IPS-18a (cell line): Measurements from ENCODE around the gene WNT10A.

Experiments used
- H3K27ac ChIP-seq: one replicate; pipeline ENCODE4 v1.5.1; 2013; ENCODE audit warnings: low read length
- H3K27me3 ChIP-seq: one replicate; pipeline ENCODE4 v1.6.1; 2013; ENCODE audit warnings: mild to moderate bottlenecking, low read length; ENCODE audit not compliant: control insufficient read depth, insufficient read depth
- H3K36me3 ChIP-seq: one replicate; pipeline ENCODE4 v1.6.1; 2013; ENCODE audit warnings: low read depth, low read length; ENCODE audit not compliant: control insufficient read depth
- H3K4me1 ChIP-seq: one replicate; pipeline ENCODE4 v1.6.1; 2013; ENCODE audit warnings: low read depth, low read length; ENCODE audit not compliant: control insufficient read depth
- H3K4me3 ChIP-seq: one replicate; pipeline ENCODE4 v1.5.1; 2013; ENCODE audit warnings: low read length
- H3K9ac ChIP-seq: one replicate; pipeline ENCODE4 v1.6.1; 2013; ENCODE audit warnings: mild to moderate bottlenecking, low read length, moderate library complexity
- H3K9me3 ChIP-seq: one replicate; pipeline ENCODE4 v1.6.1; 2013; ENCODE audit warnings: low read depth, low read length; ENCODE audit not compliant: control insufficient read depth

WNT10A gene

DNA sequence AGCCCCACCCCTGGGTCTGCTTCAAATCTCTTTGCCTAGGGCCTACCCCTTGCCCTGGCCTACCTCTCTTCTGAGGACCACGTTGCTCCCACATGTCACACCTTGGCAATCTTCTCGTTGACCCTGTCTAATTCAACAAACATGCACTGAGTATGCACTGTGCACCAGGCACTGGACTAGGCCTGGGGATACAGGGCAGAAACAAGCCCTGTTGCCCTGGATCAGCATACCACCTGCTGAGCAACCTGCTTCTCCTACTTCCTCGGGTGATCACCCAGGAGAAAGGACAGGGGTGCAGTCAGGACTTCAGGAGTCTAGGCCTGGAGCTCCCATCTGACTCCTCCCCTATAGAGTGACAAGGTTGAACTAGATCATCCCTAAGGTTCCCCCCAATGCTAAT lies 9.7 kb downstream of the WNT10A start:
- H3K4me1 ChIP-seq = peaks cover 8% of the 10 kb centered on the region

DNA sequence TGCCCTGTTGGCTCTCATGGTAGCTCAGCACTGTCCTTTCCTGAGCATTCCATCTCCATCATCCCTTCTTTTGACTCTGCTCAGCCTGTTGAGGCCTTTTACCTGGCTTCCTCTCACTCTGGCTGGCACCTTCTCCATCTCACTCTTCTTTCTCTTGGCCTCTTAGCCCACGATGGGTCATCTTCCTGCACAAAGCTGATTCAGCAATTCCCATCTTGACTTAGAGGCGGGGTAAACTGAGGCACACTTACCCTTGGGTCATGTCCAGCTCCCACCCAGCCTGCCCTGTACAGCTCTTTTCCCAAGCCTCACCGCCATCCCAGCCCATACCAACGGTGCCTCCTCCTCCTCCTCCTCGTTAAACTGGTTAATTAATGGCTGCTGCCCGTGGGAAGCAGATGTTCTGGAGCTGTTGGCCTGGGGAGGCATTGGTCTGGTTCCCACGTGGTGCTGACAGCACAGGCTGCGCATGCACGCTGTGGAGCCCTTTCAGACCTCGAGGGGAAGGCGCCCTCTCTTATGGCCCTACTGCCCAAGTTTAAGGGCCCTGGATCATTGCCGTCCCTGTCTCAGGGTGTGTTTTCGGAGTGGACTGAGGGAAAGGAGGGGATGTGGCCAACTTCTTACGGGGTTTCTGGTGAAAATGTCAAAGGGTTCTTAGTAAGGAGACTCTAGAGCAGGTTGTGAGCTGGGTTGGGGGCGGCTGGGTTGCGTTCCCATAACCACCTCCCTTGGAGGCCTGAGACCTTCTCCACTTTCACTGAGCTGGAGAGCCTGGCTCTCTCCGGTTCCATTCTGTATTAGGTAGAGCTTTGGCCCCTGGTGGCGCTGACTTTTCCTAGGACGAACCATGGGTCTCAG lies 10.9 kb downstream of the WNT10A start:
- Histone ChIP-seq H3K4me3 (no peak overlapping the region), H3K9ac (no peak overlapping the region), H3K27ac (no peak overlapping the region), H3K4me1 (peaks cover 18% of the 10 kb centered on the region), H3K36me3 (no peaks in the 10 kb centered on the region), H3K27me3 (peaks cover 98% of the 10 kb centered on the region), H3K9me3 (no peaks in the 10 kb centered on the region)

More for the DNA sequence above, 9.7 kb downstream of the WNT10A start:
- Histone ChIP-seq H3K36me3 (no peaks in the 10 kb centered on the region), H3K27ac (no peak overlapping the region), H3K9ac (no peak overlapping the region), H3K9me3 (no peaks in the 10 kb centered on the region), H3K4me3 (no peak overlapping the region), H3K27me3 (peaks cover 96% of the 10 kb centered on the region)

- H3K9me3 ChIP-seq = no peaks in the 10 kb centered on the region
- no peak overlapping the region for H3K9ac ChIP-seq
- peaks cover 22% of the 10 kb centered on the region for H3K4me1 ChIP-seq
- H3K27ac ChIP-seq = no peak overlapping the region
- H3K4me3 ChIP-seq = peak overlapping the region; percentile 36
- H3K36me3 ChIP-seq = no peaks in the 10 kb centered on the region
- H3K27me3 ChIP-seq = peaks cover 98% of the 10 kb centered on the region
These were observed 12.2 kb downstream of the WNT10A start for GRCh38 chr2:218892693-218893348.

DNA sequence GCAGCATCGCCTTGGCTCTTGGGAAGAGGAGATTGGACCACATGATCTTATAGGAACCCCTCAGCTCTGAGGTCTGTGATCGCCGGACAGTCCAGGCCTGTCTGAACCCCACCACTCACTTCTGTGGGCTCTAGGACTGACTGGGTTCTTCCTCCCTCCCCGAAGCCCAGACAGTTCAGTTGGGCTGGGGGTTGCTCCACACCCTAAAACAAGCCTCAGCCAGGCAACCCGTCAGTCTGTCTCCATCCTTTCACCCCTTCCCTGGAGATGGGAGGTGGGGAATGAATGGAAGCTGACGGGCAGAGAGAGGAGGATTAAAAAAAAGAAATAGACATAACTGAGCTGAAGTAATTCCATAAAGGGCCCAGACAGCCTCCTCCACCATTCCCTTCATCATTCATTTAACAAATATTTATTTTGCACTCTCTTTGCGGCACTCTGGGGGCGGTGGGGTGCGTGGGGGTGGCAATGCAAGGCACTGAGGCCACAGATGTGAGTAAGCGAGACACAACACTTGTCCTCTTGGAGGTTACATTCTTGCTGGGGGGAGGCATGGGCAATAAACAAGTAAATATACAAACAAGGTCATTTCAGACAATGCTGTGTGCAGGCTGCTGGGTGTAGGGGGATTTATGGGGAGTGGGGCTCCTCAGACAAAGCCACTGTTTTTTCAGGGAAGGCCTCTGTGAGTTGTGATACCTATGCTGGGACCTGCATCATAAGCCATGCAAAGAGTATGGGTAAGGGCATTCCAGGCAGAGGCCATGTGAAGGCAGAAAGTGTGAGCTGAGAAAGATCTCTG lies 12.9 kb downstream of the WNT10A start:
- H3K27me3 ChIP-seq = peaks cover 98% of the 10 kb centered on the region
- H3K9ac ChIP-seq = no peak overlapping the region
- peak overlapping the region; percentile 36 for H3K4me3 ChIP-seq
- peaks cover 24% of the 10 kb centered on the region for H3K4me1 ChIP-seq
- no peak overlapping the region for H3K27ac ChIP-seq
- H3K9me3 ChIP-seq = no peaks in the 10 kb centered on the region
- no peaks in the 10 kb centered on the region for H3K36me3 ChIP-seq

DNA sequence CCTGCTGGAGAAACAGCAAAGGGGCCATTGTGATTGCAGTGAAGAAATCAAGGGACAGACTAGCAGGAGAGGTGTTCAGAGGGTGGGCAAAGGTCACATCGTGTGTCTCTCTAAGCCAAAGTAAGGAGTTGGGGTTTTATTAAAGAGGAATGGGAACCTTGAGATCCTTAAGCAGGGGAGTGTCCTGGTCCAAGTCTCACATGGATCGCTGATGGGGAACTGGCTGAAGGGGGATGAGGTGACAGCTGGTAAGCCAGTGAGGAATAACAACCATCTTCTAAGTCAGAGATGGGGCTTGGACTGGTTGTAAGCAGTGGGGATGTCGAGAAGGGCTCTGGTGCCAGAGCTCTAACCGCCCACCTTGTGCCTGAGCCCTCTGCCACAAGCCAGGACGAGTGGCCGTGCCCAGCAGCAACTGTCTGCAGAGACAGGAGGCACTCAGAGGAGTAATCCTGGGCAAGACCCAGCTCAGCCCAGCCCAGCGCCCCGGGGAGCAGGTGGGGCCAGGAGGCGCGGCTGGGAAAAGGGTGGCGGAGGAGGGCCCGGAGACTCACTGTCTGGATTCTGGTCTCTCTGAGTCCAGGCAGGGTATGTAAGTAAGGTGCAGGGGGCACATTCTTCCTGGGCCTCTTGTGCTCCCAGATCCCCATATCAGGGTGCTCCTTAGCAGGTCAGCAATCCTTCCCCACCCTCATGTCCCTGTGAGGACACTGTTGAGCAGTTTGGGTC lies 13.7 kb downstream of the WNT10A start:
- H3K4me1 ChIP-seq = peaks cover 24% of the 10 kb centered on the region
- H3K27ac ChIP-seq = no peak overlapping the region
- H3K36me3 ChIP-seq = no peaks in the 10 kb centered on the region
- H3K9me3 ChIP-seq = no peaks in the 10 kb centered on the region
- peaks cover 100% of the 10 kb centered on the region for H3K27me3 ChIP-seq
- no peak overlapping the region for H3K4me3 ChIP-seq
- H3K9ac ChIP-seq = no peak overlapping the region

DNA sequence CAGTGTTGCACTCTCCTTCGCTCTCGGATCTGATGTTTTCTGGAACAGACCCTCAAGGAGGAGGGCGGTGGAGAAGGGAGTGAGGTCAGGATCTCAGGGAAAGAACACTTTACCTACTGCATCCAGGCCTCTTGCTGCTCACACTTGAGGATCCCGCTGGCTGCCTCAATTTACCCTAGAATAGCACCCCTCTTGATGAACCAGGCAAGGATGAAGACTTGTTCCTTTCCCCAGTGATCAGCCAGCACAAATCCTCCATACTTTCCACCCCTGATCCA lies 14.2 kb downstream of the WNT10A start:
- H3K27me3 ChIP-seq = peaks cover 100% of the 10 kb centered on the region
- no peaks in the 10 kb centered on the region for H3K36me3 ChIP-seq
- peaks cover 24% of the 10 kb centered on the region for H3K4me1 ChIP-seq
- H3K4me3 ChIP-seq = no peak overlapping the region
- H3K9me3 ChIP-seq = no peaks in the 10 kb centered on the region
- H3K9ac ChIP-seq = no peak overlapping the region
- H3K27ac ChIP-seq = no peak overlapping the region

GRCh38 chr2:218895326-218895725 lies 14.7 kb downstream of the WNT10A start:
- H3K4me3 ChIP-seq = no peak overlapping the region
- no peaks in the 10 kb centered on the region for H3K9me3 ChIP-seq
- H3K9ac ChIP-seq = no peak overlapping the region
- H3K4me1 ChIP-seq = peaks cover 24% of the 10 kb centered on the region
- no peak overlapping the region for H3K27ac ChIP-seq
- no peaks in the 10 kb centered on the region for H3K36me3 ChIP-seq
- peaks cover 100% of the 10 kb centered on the region for H3K27me3 ChIP-seq

- Histone ChIP-seq H3K9ac (no peak overlapping the region), H3K27ac (no peak overlapping the region), H3K27me3 (peaks cover 100% of the 10 kb centered on the region), H3K36me3 (no peaks in the 10 kb centered on the region), H3K4me1 (peaks cover 24% of the 10 kb centered on the region), H3K4me3 (peak overlapping the region; percentile 34), H3K9me3 (no peaks in the 10 kb centered on the region)
These were observed 15.3 kb downstream of the WNT10A start for GRCh38 chr2:218895759-218896500.

- peaks cover 24% of the 10 kb centered on the region for H3K4me1 ChIP-seq
- no peak overlapping the region for H3K9ac ChIP-seq
- H3K27me3 ChIP-seq = peaks cover 100% of the 10 kb centered on the region
- no peaks in the 10 kb centered on the region for H3K9me3 ChIP-seq
- H3K36me3 ChIP-seq = no peaks in the 10 kb centered on the region
- no peak overlapping the region for H3K27ac ChIP-seq
- H3K4me3 ChIP-seq = peak overlapping the region; percentile 34
These were observed 16.1 kb downstream of the WNT10A start for GRCh38 chr2:218896501-218897393.
